Psoas muscle (tissue), 8 donors: ENCODE measurements around the gene TPI1. TPM values are rescaled to one million over a fixed set of nuclear protein-coding genes. Genes with fewer than 3 reads are reported as not detected.
A peak's percentile ranks its signal among the peaks of the same experiment; 100 is the strongest.

Experiments used
- ATAC-seq, 4 donors: fragments of 200-7000 bp; cut with Tn5 transposase; one replicate each; pipeline ENCODE4 v1.9.1; 2020; ENCODE audit warnings: moderate library complexity in 3 of 4, mild to moderate bottlenecking in 2 of 4
- DNase-seq, 2 donors: peaks; one replicate each; pipeline ENCODE4 v3.0.0-alpha.2; 2020
- H3K27ac ChIP-seq: fragments of 200-600 bp; one replicate; pipeline ENCODE4 v1.8.0; 2022
- H3K27me3 ChIP-seq, 3 donors: fragments of 200-600 bp in 1 of 3; one replicate each; pipeline versions ENCODE4 v1.6.1 to v1.8.0; 2013 to 2022; ENCODE audit warnings: low read length in 2 of 3, mild to moderate bottlenecking in 2 of 3, moderate library complexity in 1 of 3; ENCODE audit not compliant: insufficient read depth in 3 of 3
- H3K36me3 ChIP-seq, 2 donors: fragments of 200-600 bp in 1 of 2; one replicate each; pipeline versions ENCODE4 v1.6.1 to v1.8.0; 2013 to 2022; ENCODE audit warnings: low read depth in 1 of 2, mild to moderate bottlenecking in 1 of 2, moderate library complexity in 1 of 2; ENCODE audit not compliant: insufficient read depth in 1 of 2
- H3K4me1 ChIP-seq: fragments of 200-600 bp; one replicate; pipeline ENCODE4 v1.8.0; 2022
- H3K4me3 ChIP-seq: fragments of 200-600 bp; one replicate; pipeline ENCODE4 v1.8.0; 2022; ENCODE audit warnings: mild to moderate bottlenecking
- H3K9me3 ChIP-seq: fragments of 200-600 bp; one replicate; pipeline ENCODE4 v1.8.0; 2022
- CTCF ChIP-seq: fragments of 200-600 bp; IDR thresholded peaks from one replicate; pipeline ENCODE4 v1.8.0; 2022; ENCODE audit warnings: antibody characterized with exemption
- WGBS, 3 donors: extraction: QIAGEN DNeasy Blood & Tissue Kit; methylation state at CpG; one replicate each; pipeline versions ENCODE4 v1.1.6 to v1.1.7; 2013; 5-methylcytosine and 5-hydroxymethylcytosine counted together
- intact Hi-C, 2 donors: fragments of 100-400 bp; cut with DNase I; formaldehyde crosslinking; loops; one replicate each; pipeline versions ENCODE4 v1.11.0 to v1.14.2; 2022
- polyA plus RNA-seq, 3 donors: library from polyadenylated mRNA; stranded (reverse); fragments of 200-250 nt; gene quantifications; one replicate each; pipeline ENCODE4 v1.2.3, GENCODE V29; 2013
- total RNA-seq, 4 donors: library from RNA; stranded (reverse); fragmentation: NEBNext Ultra II Directional in 2 of 4; extraction: Animal tissue kit (Norgen Biotek cat#: 25700) in 2 of 4; gene quantifications; one replicate each; pipeline versions ENCODE4 v1.2.1 to v1.2.4, GENCODE V29; 2021 to 2023
- donor health status: healthy with polysubstance abuse.
- donor health status: DM: no; HTN: no; CAD: no; lungs with moderate emphysema.
- donor health status: Bipolar disorder and iron deficiency.
- donor health status: healthy.
- donor health status: DM: yes; HTN: yes; CAD: no.
- donor health status: DM: no; HTN: no; CAD: no.
- donor health status: DM: no; HTN: no; CAD: no.
- donor health status: DM: yes; HTN: yes; CAD: no.

TPI1 gene
- total and polyA plus RNA-seq, 7 donors: 537 to 952 (median 699) TPM

GRCh38 chr12:6831450-6831995 is 35.8 kb upstream of the TPI1 start:
- ATAC-seq (no peak), DNase-seq (peak in 1 of 2 donors; percentile 23)
- TF ChIP-seq CTCF: no peak
- Histone ChIP-seq H3K27me3 (peaks cover 0 to 25% (median 6%) of the 10 kb centered on the region in 3 donors), H3K4me1 (no peaks in the 10 kb centered on the region), H3K4me3 (no peak overlapping the region), H3K36me3 (peaks cover 0 to 2% of the 10 kb centered on the region in 2 donors), H3K27ac (no peak overlapping the region), H3K9me3 (no peaks in the 10 kb centered on the region)
- intact Hi-C loops: no loop called here
- 84 to 85% (median 84%) methylated on average over 12 of the region's 12 CpGs for WGBS, 3 donors

GRCh38 chr12:6832125-6832524 is 35.2 kb upstream of the TPI1 start:
- H3K27me3 ChIP-seq: peaks cover 0 to 19% (median 6%) of the 10 kb centered on the region in 3 donors
- intact Hi-C loops: no loop called here
- H3K4me1 ChIP-seq: no peaks in the 10 kb centered on the region
- H3K4me3 ChIP-seq: no peak overlapping the region
- H3K9me3 ChIP-seq: no peaks in the 10 kb centered on the region
- ATAC-seq (no peak), DNase-seq (no peak)
- no peak for TF ChIP-seq CTCF
- 93 to 96% (median 95%) methylated on average over 4 of the region's 4 CpGs for WGBS, 3 donors
- H3K27ac ChIP-seq: no peak overlapping the region
- H3K36me3 ChIP-seq: peaks cover 0 to 2% of the 10 kb centered on the region in 2 donors

GRCh38 chr12:6833189-6833890 is 34.0 kb upstream of the TPI1 start:
- WGBS, 3 donors: 68 to 78% (median 68%) methylated on average over 6 of the region's 6 CpGs
- H3K36me3 ChIP-seq: peaks cover 0 to 2% of the 10 kb centered on the region in 2 donors

DNA sequence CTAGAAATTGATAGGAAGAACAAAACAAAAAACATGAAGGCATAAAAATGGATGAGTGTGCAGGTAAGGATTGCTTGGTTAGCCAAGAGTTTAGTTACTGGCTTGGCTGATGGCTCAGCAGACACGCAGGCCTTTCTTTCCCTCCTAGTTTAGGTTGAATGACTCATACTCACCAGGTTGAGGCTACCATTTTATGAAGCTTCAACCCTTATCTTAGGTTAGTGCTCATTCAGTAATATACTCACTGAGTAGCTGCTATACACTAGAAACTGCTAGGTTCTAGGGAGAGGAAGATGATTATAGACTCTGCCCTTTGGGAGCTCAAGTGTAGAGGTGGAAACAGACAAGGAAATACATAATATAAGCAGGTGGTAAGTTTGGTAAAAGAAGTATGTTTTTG is 33.1 kb upstream of the TPI1 start:
- no peak overlapping the region for H3K4me3 ChIP-seq
- intact Hi-C loops: no loop called here
- 77 to 84% (median 81%) methylated on average over 1 of the region's 1 CpG for WGBS, 3 donors
- H3K9me3 ChIP-seq: no peaks in the 10 kb centered on the region
- H3K27me3 ChIP-seq: peaks cover 0 to 5% (median under 1%) of the 10 kb centered on the region in 3 donors
- ATAC-seq (no peak), DNase-seq (no peak)
- TF ChIP-seq CTCF: no peak
- no peak overlapping the region for H3K27ac ChIP-seq
- H3K36me3 ChIP-seq: peaks cover 0 to 2% of the 10 kb centered on the region in 2 donors
- H3K4me1 ChIP-seq: no peaks in the 10 kb centered on the region

More at GRCh38 chr12:6833189-6833890, 34.0 kb upstream of the TPI1 start:
- H3K4me1 ChIP-seq: no peaks in the 10 kb centered on the region
- H3K27ac ChIP-seq: no peak overlapping the region
- peak in 1 of 2 donors; percentile 13 for DNase-seq
- no peaks in the 10 kb centered on the region for H3K9me3 ChIP-seq
- no peak for TF ChIP-seq CTCF
- peaks cover 0 to 14% (median 6%) of the 10 kb centered on the region in 3 donors for H3K27me3 ChIP-seq
- ATAC-seq: peak in 2 of 4 donors; percentile 25 to 46
- intact Hi-C loops: no loop called here
- no peak overlapping the region for H3K4me3 ChIP-seq
